HepG2 (cell line): ENCODE measurements around the gene TWNK. TPM values are rescaled to one million over a fixed set of nuclear protein-coding genes. Genes with fewer than 3 reads are reported as not detected.

Source experiments
- DDIT3 ChIP-seq: sonication (generic); formaldehyde crosslinking; IDR thresholded peaks from 2 replicates; pipeline ENCODE4 v1.4.0; 2020; ENCODE audit warnings: mild to moderate bottlenecking, missing genetic modification reagents
- EP300 ChIP-seq, 3 experiments: sonication (generic) in 1 of 3; formaldehyde crosslinking in 1 of 3; IDR thresholded peaks; 2 replicates each; pipeline versions ENCODE4 v1.5.1 to v1.6.1; 2011 to 2020; ENCODE audit warnings: low read depth in 2 of 3, low read length in 2 of 3, borderline replicate concordance in 1 of 3, improper control_type of control experiment in 1 of 3, mild to moderate bottlenecking in 1 of 3, missing genetic modification reagents in 1 of 3, moderate library complexity in 1 of 3
- GLMP ChIP-seq: sonication (generic); formaldehyde crosslinking; IDR thresholded peaks from 2 replicates; pipeline ENCODE4 v1.9.0; 2021; ENCODE audit warnings: missing genetic modification reagents, mild to moderate bottlenecking, borderline replicate concordance
- IRF1 ChIP-seq: sonication (generic); formaldehyde crosslinking; IDR thresholded peaks from 2 replicates; pipeline ENCODE4 v1.4.0; 2020; ENCODE audit warnings: low read depth, mild to moderate bottlenecking, missing genetic modification reagents
- MAF1 ChIP-seq: sonication (generic); formaldehyde crosslinking; IDR thresholded peaks from 2 replicates; pipeline ENCODE4 v1.5.0; 2020; ENCODE audit warnings: missing genetic modification reagents, borderline replicate concordance
- MLLT10 ChIP-seq: sonication (generic); formaldehyde crosslinking; IDR thresholded peaks from 2 replicates; pipeline ENCODE4 v1.4.0; 2020; ENCODE audit warnings: missing genetic modification reagents
- MYC ChIP-seq: sonication (generic); formaldehyde crosslinking; IDR thresholded peaks from 2 replicates; pipeline ENCODE4 v1.9.0; 2021; ENCODE audit warnings: missing genetic modification reagents, borderline replicate concordance
- TAF1 ChIP-seq: sonication (generic); formaldehyde crosslinking; IDR thresholded peaks from 2 replicates; pipeline ENCODE4 v1.4.0; 2020; ENCODE audit warnings: missing genetic modification reagents
- ZC3H4 ChIP-seq: sonication (generic); formaldehyde crosslinking; IDR thresholded peaks from 2 replicates; pipeline ENCODE4 v1.4.0; 2020; ENCODE audit warnings: missing genetic modification reagents, borderline replicate concordance
- ZFP37 ChIP-seq: sonication (generic); formaldehyde crosslinking; IDR thresholded peaks from 2 replicates; pipeline ENCODE4 v1.4.0; 2020; ENCODE audit warnings: missing genetic modification reagents, borderline replicate concordance
- ZNF224 ChIP-seq: sonication (generic); formaldehyde crosslinking; IDR thresholded peaks from 2 replicates; pipeline ENCODE4 v1.5.0; 2020; ENCODE audit warnings: mild to moderate bottlenecking, missing genetic modification reagents
- ZNF296 ChIP-seq: sonication (generic); formaldehyde crosslinking; conservative IDR thresholded peaks from 2 replicates; pipeline ENCODE4 v1.5.0; 2020; ENCODE audit warnings: mild to moderate bottlenecking, missing genetic modification reagents
- ZNF331 ChIP-seq: sonication (generic); formaldehyde crosslinking; IDR thresholded peaks from 2 replicates; pipeline ENCODE4 v1.4.0; 2020; ENCODE audit warnings: missing genetic modification reagents
- ZNF432 ChIP-seq: sonication (generic); formaldehyde crosslinking; IDR thresholded peaks from 2 replicates; pipeline ENCODE4 v1.5.0; 2020; ENCODE audit warnings: missing genetic modification reagents, mild to moderate bottlenecking, borderline replicate concordance
- ZNF577 ChIP-seq: sonication (generic); formaldehyde crosslinking; IDR thresholded peaks from 2 replicates; pipeline ENCODE4 v1.4.0; 2020; ENCODE audit warnings: mild to moderate bottlenecking, low read depth, missing genetic modification reagents, borderline replicate concordance
- ZNF598 ChIP-seq: sonication (generic); formaldehyde crosslinking; IDR thresholded peaks from 2 replicates; pipeline ENCODE4 v1.5.1; 2020; ENCODE audit warnings: mild to moderate bottlenecking, missing genetic modification reagents, borderline replicate concordance
- ZNF672 ChIP-seq: sonication (generic); formaldehyde crosslinking; IDR thresholded peaks from 2 replicates; pipeline ENCODE4 v1.8.1; 2022; ENCODE audit warnings: missing genetic modification reagents
- ZNF713 ChIP-seq: sonication (generic); formaldehyde crosslinking; IDR thresholded peaks from 2 replicates; pipeline ENCODE4 v1.4.0; 2020; ENCODE audit warnings: mild to moderate bottlenecking, missing genetic modification reagents
- ZNF792 ChIP-seq: IDR thresholded peaks from 2 replicates; pipeline ENCODE4 v1.6.1; 2016
- polyA plus RNA-seq, 8 experiments: library from polyadenylated mRNA; depleted of rRNA in 3 of 8; stranded (reverse) in 7 of 8; unstranded in 1 of 8; fragments of >200 nt; fragmentation: Illumina TruSeq in 4 of 8; extraction: Trizol in 4 of 8; gene quantifications; 2 replicates each; pipeline versions ENCODE4 v1.2.1 to v1.2.3, GENCODE V29; 2011 to 2016; ENCODE audit warnings: low read depth in 4 of 8, missing spikeins in 1 of 8, mixed read lengths in 1 of 8; ENCODE audit not compliant: insufficient read depth in 1 of 8
- total RNA-seq, 5 experiments: library from RNA; depleted of rRNA; stranded (reverse); fragments of >200 nt; fragmentation: Illumina TruSeq; extraction: Trizol; gene quantifications; 2 replicates each; pipeline ENCODE4 v1.2.3, GENCODE V29; 2016; ENCODE audit warnings: low read depth in 1 of 5
- TF ChIP-seq, protein P1 (sequence below): sonication (generic); formaldehyde crosslinking; IDR thresholded peaks from 2 replicates; pipeline ENCODE4 v1.4.0; 2020; ENCODE audit warnings: missing genetic modification reagents
- TF ChIP-seq, protein P2 (sequence below): IDR thresholded peaks from 2 replicates; pipeline ENCODE4 v1.6.1; 2018; ENCODE audit warnings: missing genetic modification reagents, mild to moderate bottlenecking, missing compliant biosample characterization
- TF ChIP-seq, protein P3 (sequence below): sonication (generic); formaldehyde crosslinking; IDR thresholded peaks from 2 replicates; pipeline ENCODE4 v1.8.0; 2022; ENCODE audit warnings: mild to moderate bottlenecking, missing genetic modification reagents; ENCODE audit not compliant: insufficient replicate concordance

Gene TWNK
- total and polyA plus RNA-seq, 2 of the 13 experiments (the other 11 are each of a cell fraction or from before 2014, with no cell fraction given), result 10.7 to 16.5 TPM

- no peak for TF ChIP-seq ZNF713
- TF ChIP-seq ZNF331 (CRISPR knock-in tag), result no peak
- TF ChIP-seq MLLT10, result no peak
- TF ChIP-seq ZNF577 (CRISPR knock-in tag), result no peak
- TF ChIP-seq TAF1 (CRISPR knock-in tag), result peak; percentile 87
- TF ChIP-seq ZC3H4 (CRISPR knock-in tag), result 0 out of 2 replicates have a peak, but pooled peaks have one; percentile 69
- TF ChIP-seq, protein P1, sequence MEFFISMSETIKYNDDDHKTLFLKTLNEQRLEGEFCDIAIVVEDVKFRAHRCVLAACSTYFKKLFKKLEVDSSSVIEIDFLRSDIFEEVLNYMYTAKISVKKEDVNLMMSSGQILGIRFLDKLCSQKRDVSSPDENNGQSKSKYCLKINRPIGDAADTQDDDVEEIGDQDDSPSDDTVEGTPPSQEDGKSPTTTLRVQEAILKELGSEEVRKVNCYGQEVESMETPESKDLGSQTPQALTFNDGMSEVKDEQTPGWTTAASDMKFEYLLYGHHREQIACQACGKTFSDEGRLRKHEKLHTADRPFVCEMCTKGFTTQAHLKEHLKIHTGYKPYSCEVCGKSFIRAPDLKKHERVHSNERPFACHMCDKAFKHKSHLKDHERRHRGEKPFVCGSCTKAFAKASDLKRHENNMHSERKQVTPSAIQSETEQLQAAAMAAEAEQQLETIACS (CRISPR knock-in tag), result no peak
- no peak for TF ChIP-seq GLMP
- no peak for TF ChIP-seq ZFP37 (CRISPR knock-in tag)
- TF ChIP-seq ZNF296, result 0 out of 2 replicates have a peak, but pooled peaks have one; percentile 31
- TF ChIP-seq ZNF432, result no peak
- TF ChIP-seq ZNF792 (CRISPR knock-in tag), result no peak; the same call in none of the 2 replicates
- TF ChIP-seq MAF1 (CRISPR knock-in tag), result 0 out of 2 replicates have a peak, but pooled peaks have one; percentile 40
- TF ChIP-seq, protein P2, sequence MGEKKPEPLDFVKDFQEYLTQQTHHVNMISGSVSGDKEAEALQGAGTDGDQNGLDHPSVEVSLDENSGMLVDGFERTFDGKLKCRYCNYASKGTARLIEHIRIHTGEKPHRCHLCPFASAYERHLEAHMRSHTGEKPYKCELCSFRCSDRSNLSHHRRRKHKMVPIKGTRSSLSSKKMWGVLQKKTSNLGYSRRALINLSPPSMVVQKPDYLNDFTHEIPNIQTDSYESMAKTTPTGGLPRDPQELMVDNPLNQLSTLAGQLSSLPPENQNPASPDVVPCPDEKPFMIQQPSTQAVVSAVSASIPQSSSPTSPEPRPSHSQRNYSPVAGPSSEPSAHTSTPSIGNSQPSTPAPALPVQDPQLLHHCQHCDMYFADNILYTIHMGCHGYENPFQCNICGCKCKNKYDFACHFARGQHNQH (CRISPR knock-in tag), result no peak; the same call in 1 of the 2 replicates
- peak; percentile 47; the same call in 1 of the 2 replicates for TF ChIP-seq ZNF224 (CRISPR knock-in tag)
- peak; percentile 2; the same call in 1 of the 2 replicates for TF ChIP-seq ZNF598 (CRISPR knock-in tag)
- TF ChIP-seq EP300 (IDR thresholded peaks at IDR 0.05; ENCODE audit: low read depth in 2 of 2, low read length in 2 of 2), result no peak
- 0 out of 2 replicates have a peak, but pooled peaks have one; percentile 18 for TF ChIP-seq EP300 (CRISPR knock-in tag; IDR thresholded peaks at IDR 0.05; ENCODE audit: borderline replicate concordance)
- no peak for TF ChIP-seq DDIT3 (CRISPR knock-in tag)
- peak; percentile 82 for TF ChIP-seq ZNF672
- TF ChIP-seq, protein P3, sequence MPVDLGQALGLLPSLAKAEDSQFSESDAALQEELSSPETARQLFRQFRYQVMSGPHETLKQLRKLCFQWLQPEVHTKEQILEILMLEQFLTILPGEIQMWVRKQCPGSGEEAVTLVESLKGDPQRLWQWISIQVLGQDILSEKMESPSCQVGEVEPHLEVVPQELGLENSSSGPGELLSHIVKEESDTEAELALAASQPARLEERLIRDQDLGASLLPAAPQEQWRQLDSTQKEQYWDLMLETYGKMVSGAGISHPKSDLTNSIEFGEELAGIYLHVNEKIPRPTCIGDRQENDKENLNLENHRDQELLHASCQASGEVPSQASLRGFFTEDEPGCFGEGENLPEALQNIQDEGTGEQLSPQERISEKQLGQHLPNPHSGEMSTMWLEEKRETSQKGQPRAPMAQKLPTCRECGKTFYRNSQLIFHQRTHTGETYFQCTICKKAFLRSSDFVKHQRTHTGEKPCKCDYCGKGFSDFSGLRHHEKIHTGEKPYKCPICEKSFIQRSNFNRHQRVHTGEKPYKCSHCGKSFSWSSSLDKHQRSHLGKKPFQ (CRISPR knock-in tag), result no peak
- TF ChIP-seq IRF1 (CRISPR knock-in tag), result no peak
- TF ChIP-seq MYC (CRISPR knock-in tag), result peak; percentile 96
These were observed at the start of gene TWNK, which contains the start of gene MRPL43 (continued) for GRCh38 chr10:100986952-100987684.
